Esophagus squamous epithelium (tissue), 4 donors: ENCODE measurements around the gene CSRP1.

Experiments
- POLR2A ChIP-seq, 4 donors: fragments of 450-650 bp; IDR thresholded peaks; one replicate each; pipeline ENCODE4 v1.6.1; 2017; ENCODE audit warnings: antibody characterized with exemption in 4 of 4, mild to moderate bottlenecking in 4 of 4, moderate library complexity in 3 of 4
- TF ChIP-seq, protein P1 (sequence below), 6 experiments: fragments of 450-650 bp in 4 of 6; fragments of 200-600 bp in 2 of 6; sonication (generic) in 2 of 6; IDR thresholded peaks; one replicate each; pipeline ENCODE4 v1.5.1; 2016 to 2019; ENCODE audit warnings: antibody characterized with exemption in 6 of 6, mild to moderate bottlenecking in 4 of 6, moderate library complexity in 4 of 6

- no peak for TF ChIP-seq POLR2A (IDR thresholded peaks at IDR 0.05)
- TF ChIP-seq, protein P1, sequence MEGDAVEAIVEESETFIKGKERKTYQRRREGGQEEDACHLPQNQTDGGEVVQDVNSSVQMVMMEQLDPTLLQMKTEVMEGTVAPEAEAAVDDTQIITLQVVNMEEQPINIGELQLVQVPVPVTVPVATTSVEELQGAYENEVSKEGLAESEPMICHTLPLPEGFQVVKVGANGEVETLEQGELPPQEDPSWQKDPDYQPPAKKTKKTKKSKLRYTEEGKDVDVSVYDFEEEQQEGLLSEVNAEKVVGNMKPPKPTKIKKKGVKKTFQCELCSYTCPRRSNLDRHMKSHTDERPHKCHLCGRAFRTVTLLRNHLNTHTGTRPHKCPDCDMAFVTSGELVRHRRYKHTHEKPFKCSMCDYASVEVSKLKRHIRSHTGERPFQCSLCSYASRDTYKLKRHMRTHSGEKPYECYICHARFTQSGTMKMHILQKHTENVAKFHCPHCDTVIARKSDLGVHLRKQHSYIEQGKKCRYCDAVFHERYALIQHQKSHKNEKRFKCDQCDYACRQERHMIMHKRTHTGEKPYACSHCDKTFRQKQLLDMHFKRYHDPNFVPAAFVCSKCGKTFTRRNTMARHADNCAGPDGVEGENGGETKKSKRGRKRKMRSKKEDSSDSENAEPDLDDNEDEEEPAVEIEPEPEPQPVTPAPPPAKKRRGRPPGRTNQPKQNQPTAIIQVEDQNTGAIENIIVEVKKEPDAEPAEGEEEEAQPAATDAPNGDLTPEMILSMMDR (IDR thresholded peaks at IDR 0.05): no peak
Observed at GRCh38 chr1:201481004-201481380, 25.9 kb downstream of the CSRP1 start.
